ENCODE measurements around the gene GASK1A. TPM values are rescaled to one million over a fixed set of nuclear protein-coding genes. Genes with fewer than 3 reads are reported as not detected.
A peak's percentile ranks its signal among the peaks of the same experiment; 100 is the strongest.

The GASK1A gene
- total RNA-seq, 2 donors from 2014 or later, result 4.0 to 5.3 TPM

- WGBS, 2 experiments (ENCODE audit: insufficient coverage in 1 of 2, insufficient read length in 1 of 2), result 90 to 94% methylated on average over 3 to 5 of the region's 5 CpGs
- no peak overlapping the region for H3K9ac ChIP-seq (ENCODE audit: extremely low read depth, low read length, poor library complexity, severe bottlenecking)
- H3K4me1 ChIP-seq (ENCODE audit: control insufficient read depth, insufficient read depth, low read length), result no peaks in the 10 kb centered on the region
- peak; percentile 11 for DNase-seq
- no peaks in the 10 kb centered on the region for H3K36me3 Mint-ChIP-seq (ENCODE audit: low read depth)
- no peak overlapping the region for H3K27ac Mint-ChIP-seq
- H3K27me3 Mint-ChIP-seq (ENCODE audit: insufficient read depth), result no peaks in the 10 kb centered on the region
- no peaks in the 10 kb centered on the region for H3K27me3 ChIP-seq (ENCODE audit: control insufficient read depth, insufficient read depth, low read length, poor library complexity, severe bottlenecking)
- no peaks in the 10 kb centered on the region for H3K36me3 ChIP-seq (ENCODE audit: control insufficient read depth, insufficient read depth, low read length)
- no peak overlapping the region for H3K4me3 Mint-ChIP-seq
- peaks cover under 1% of the 10 kb centered on the region for H3K9me3 Mint-ChIP-seq
- H3K27ac ChIP-seq (ENCODE audit: low read depth, low read length), result no peak overlapping the region
- no peaks in the 10 kb centered on the region for H3K9me3 ChIP-seq (ENCODE audit: control insufficient read depth, low read length)
- H3K4me1 Mint-ChIP-seq, result peaks cover 6% of the 10 kb centered on the region
- TF ChIP-seq, protein P1, sequence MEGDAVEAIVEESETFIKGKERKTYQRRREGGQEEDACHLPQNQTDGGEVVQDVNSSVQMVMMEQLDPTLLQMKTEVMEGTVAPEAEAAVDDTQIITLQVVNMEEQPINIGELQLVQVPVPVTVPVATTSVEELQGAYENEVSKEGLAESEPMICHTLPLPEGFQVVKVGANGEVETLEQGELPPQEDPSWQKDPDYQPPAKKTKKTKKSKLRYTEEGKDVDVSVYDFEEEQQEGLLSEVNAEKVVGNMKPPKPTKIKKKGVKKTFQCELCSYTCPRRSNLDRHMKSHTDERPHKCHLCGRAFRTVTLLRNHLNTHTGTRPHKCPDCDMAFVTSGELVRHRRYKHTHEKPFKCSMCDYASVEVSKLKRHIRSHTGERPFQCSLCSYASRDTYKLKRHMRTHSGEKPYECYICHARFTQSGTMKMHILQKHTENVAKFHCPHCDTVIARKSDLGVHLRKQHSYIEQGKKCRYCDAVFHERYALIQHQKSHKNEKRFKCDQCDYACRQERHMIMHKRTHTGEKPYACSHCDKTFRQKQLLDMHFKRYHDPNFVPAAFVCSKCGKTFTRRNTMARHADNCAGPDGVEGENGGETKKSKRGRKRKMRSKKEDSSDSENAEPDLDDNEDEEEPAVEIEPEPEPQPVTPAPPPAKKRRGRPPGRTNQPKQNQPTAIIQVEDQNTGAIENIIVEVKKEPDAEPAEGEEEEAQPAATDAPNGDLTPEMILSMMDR (conservative IDR thresholded peaks at IDR 0.05), result no peak
- H3K4me3 ChIP-seq (ENCODE audit: low read length), result no peak overlapping the region
Measured at GRCh38 chr3:43015991-43016865, 37.1 kb downstream of the GASK1A start.

DNA sequence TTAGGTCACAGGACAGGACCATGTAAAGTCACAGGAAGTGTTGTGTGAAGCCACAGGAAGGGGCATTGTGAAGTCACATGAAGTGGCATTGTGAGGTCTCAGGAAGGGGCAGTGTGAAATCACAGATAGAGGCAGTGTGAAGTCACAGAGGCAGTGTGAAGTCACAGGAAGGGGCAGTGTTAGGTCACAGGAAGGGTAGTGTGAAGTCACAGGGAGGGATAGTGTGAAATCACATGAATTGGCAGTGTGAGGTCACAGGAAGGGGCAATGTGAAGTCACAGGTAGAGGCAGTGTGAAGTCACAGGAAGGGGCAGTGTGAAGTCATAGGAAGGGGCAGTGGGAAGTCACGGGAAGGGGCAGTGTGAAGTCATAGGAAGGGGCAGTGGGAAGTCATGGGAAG is 37.9 kb downstream of the GASK1A start:
- no peaks in the 10 kb centered on the region for H3K36me3 ChIP-seq (ENCODE audit: control insufficient read depth, insufficient read depth, low read length)
- Mint-ChIP-seq H3K27me3 (ENCODE audit: insufficient read depth) (no peaks in the 10 kb centered on the region), H3K9me3 (peaks cover 2% of the 10 kb centered on the region), H3K4me1 (peaks cover 7% of the 10 kb centered on the region), H3K36me3 (ENCODE audit: low read depth) (no peaks in the 10 kb centered on the region), H3K27ac (no peak overlapping the region), H3K4me3 (no peak overlapping the region)
- no peaks in the 10 kb centered on the region for H3K4me1 ChIP-seq (ENCODE audit: control insufficient read depth, insufficient read depth, low read length)
- no peak overlapping the region for H3K4me3 ChIP-seq (ENCODE audit: low read length)
- H3K27ac ChIP-seq (ENCODE audit: low read depth, low read length), result no peak overlapping the region
- no peak overlapping the region for H3K9ac ChIP-seq (ENCODE audit: extremely low read depth, low read length, poor library complexity, severe bottlenecking)
- DNase-seq, result no peak
- H3K27me3 ChIP-seq (ENCODE audit: control insufficient read depth, insufficient read depth, low read length, poor library complexity, severe bottlenecking), result no peaks in the 10 kb centered on the region
- H3K9me3 ChIP-seq (ENCODE audit: control insufficient read depth, low read length), result peaks cover 5% of the 10 kb centered on the region
- TF ChIP-seq, protein P1 (conservative IDR thresholded peaks at IDR 0.05), result no peak
- WGBS, 2 experiments (ENCODE audit: insufficient coverage in 1 of 2, insufficient read length in 1 of 2), result 88 to 100% methylated on average over 1 of the region's 1 CpG

- Mint-ChIP-seq H3K4me3 (no peak overlapping the region), H3K36me3 (ENCODE audit: low read depth) (no peaks in the 10 kb centered on the region), H3K4me1 (peaks cover 7% of the 10 kb centered on the region), H3K27me3 (ENCODE audit: insufficient read depth) (no peaks in the 10 kb centered on the region), H3K27ac (no peak overlapping the region), H3K9me3 (peaks cover 2% of the 10 kb centered on the region)
- no peak overlapping the region for H3K27ac ChIP-seq (ENCODE audit: low read depth, low read length)
- 92 to 96% methylated on average over 4 to 9 of the region's 9 CpGs for WGBS, 2 experiments (ENCODE audit: insufficient coverage in 1 of 2, insufficient read length in 1 of 2)
- no peaks in the 10 kb centered on the region for H3K36me3 ChIP-seq (ENCODE audit: control insufficient read depth, insufficient read depth, low read length)
- no peak overlapping the region for H3K9ac ChIP-seq (ENCODE audit: extremely low read depth, low read length, poor library complexity, severe bottlenecking)
- H3K27me3 ChIP-seq (ENCODE audit: control insufficient read depth, insufficient read depth, low read length, poor library complexity, severe bottlenecking), result no peaks in the 10 kb centered on the region
- H3K4me1 ChIP-seq (ENCODE audit: control insufficient read depth, insufficient read depth, low read length), result no peaks in the 10 kb centered on the region
- TF ChIP-seq, protein P1 (conservative IDR thresholded peaks at IDR 0.05), result no peak
- DNase-seq, result peak; percentile 33
- H3K4me3 ChIP-seq (ENCODE audit: low read length), result no peak overlapping the region
- peaks cover 8% of the 10 kb centered on the region for H3K9me3 ChIP-seq (ENCODE audit: control insufficient read depth, low read length)
Measured at GRCh38 chr3:43017593-43018195, 38.6 kb downstream of the GASK1A start.

Data from endodermal cell (in vitro differentiated cells).